Heart left ventricle (tissue), 16 donors: ENCODE results near the gene RPS6KA5. TPM values are rescaled to one million over a fixed set of nuclear protein-coding genes. Genes with fewer than 3 reads are reported as not detected.

Experiments used
- ATAC-seq, 4 donors: fragments of 200-7000 bp; cut with Tn5 transposase; one replicate each; pipeline ENCODE4 v1.9.1; 2020 to 2022; ENCODE audit warnings: moderate library complexity in 4 of 4, mild to moderate bottlenecking in 3 of 4, moderate number of reproducible peaks in 1 of 4
- DNase-seq, 5 donors: peaks; one replicate each; pipeline ENCODE4 v3.0.0-alpha.2; 2020
- H3K27ac ChIP-seq, 12 donors: fragments of 200-600 bp; sonication (generic) in 4 of 12; one replicate each; pipeline versions ENCODE4 v1.5.0 to v1.8.0; 2016 to 2022; ENCODE audit warnings: mild to moderate bottlenecking in 2 of 12
- H3K27me3 ChIP-seq, 9 donors: fragments of 200-600 bp; sonication (generic) in 2 of 9; one replicate each; pipeline versions ENCODE4 v1.5.1 to v1.8.0; 2016 to 2022; ENCODE audit warnings: mild to moderate bottlenecking in 3 of 9
- H3K36me3 ChIP-seq, 9 donors: fragments of 200-600 bp; sonication (generic) in 2 of 9; one replicate each; pipeline versions ENCODE4 v1.5.0 to v1.8.0; 2018 to 2022; ENCODE audit warnings: mild to moderate bottlenecking in 2 of 9
- H3K4me1 ChIP-seq, 12 donors: fragments of 200-600 bp; sonication (generic) in 4 of 12; one replicate each; pipeline versions ENCODE4 v1.5.0 to v1.8.0; 2016 to 2022; ENCODE audit warnings: mild to moderate bottlenecking in 3 of 12
- H3K4me3 ChIP-seq, 12 donors: fragments of 200-600 bp; sonication (generic) in 4 of 12; one replicate each; pipeline versions ENCODE4 v1.5.0 to v1.8.0; 2017 to 2022; ENCODE audit warnings: mild to moderate bottlenecking in 9 of 12, moderate library complexity in 4 of 12
- H3K9me3 ChIP-seq, 12 donors: fragments of 200-600 bp; sonication (generic) in 4 of 12; one replicate each; pipeline versions ENCODE4 v1.5.0 to v1.8.0; 2016 to 2022; ENCODE audit warnings: mild to moderate bottlenecking in 1 of 12
- POLR2A ChIP-seq, 2 donors: fragments of 450-650 bp; IDR thresholded peaks; one replicate each; pipeline ENCODE4 v1.6.1; 2017; ENCODE audit warnings: antibody characterized with exemption in 2 of 2, mild to moderate bottlenecking in 2 of 2, moderate library complexity in 2 of 2
- WGBS, 4 donors: extraction: QIAGEN DNeasy Blood & Tissue Kit in 2 of 4; methylation state at CpG; one replicate each; pipeline versions ENCODE4 v1.1.5 to v1.1.7; 2013 to 2018; 5-methylcytosine and 5-hydroxymethylcytosine counted together
- intact Hi-C, 10 donors: fragments of 100-400 bp; cut with DNase I; formaldehyde crosslinking; loops; one replicate each; pipeline versions ENCODE4 v1.11.1 to v1.14.2; 2022
- polyA plus RNA-seq, 2 donors: library from polyadenylated mRNA; stranded (reverse); fragments of 200-250 nt; gene quantifications; one replicate each; pipeline ENCODE4 v1.2.3, GENCODE V29; 2013
- total RNA-seq, 9 donors: library from RNA; depleted of rRNA in 2 of 9; stranded (reverse); fragments of >200 nt in 2 of 9; fragmentation: NEBNext Ultra II Directional in 3 of 9; extraction: Animal tissue kit (Norgen Biotek cat#: 25700) in 3 of 9; gene quantifications; one replicate each; pipeline versions ENCODE4 v1.1.0 to v1.2.4, GENCODE V29; 2016 to 2023
- TF ChIP-seq, protein P1 (sequence below), 12 donors: fragments of 200-600 bp; sonication (generic) in 4 of 12; IDR thresholded peaks; one replicate each; pipeline versions ENCODE4 v1.5.0 to v1.8.0; 2018 to 2022; ENCODE audit warnings: antibody characterized with exemption in 12 of 12, mild to moderate bottlenecking in 5 of 12
- donor health status: ischemic (EF 13 %, LVEDD 7.1; RV severe dilation, severe dysfunction).
- donor health status: healthy with polysubstance abuse.
- donor health status: DM: no; HTN: yes; CAD: no.
- donor health status: DM: no; HTN: no; CAD: no.
- donor health status: ischemic (EF 25% LVEDD 6.9; RV normal size, moderate dysfunction).
- donor health status: ischemic (EF 25% LVEDD 5.7; RV mildly dilated, moderate dysfunction).
- donor health status: healthy.
- donor health status: DM: yes; HTN: yes; CAD: no.
- donor health status: ischemic (EF 35%, LVEDD 5.7; RV mildly dilated, moderate dysfunction).
- donor health status: nonischemic (EF 11% LVEDD 7.7; RV severe dilation, severe dysfunction).
- donor health status: DM: yes; HTN: yes; CAD: no.
- donor health status: PGD.
- donor health status: ischemic (EF 29% LVEDD 5.4; RV normal size, mild dysfunction).
- donor health status: nonischemic (EF 23%, LVEDD 6.1; RV moderate dilation, normal function).

RPS6KA5 gene
- total and polyA plus RNA-seq, 11 donors, result 0.72 to 13.3 (median 8.5) TPM

DNA sequence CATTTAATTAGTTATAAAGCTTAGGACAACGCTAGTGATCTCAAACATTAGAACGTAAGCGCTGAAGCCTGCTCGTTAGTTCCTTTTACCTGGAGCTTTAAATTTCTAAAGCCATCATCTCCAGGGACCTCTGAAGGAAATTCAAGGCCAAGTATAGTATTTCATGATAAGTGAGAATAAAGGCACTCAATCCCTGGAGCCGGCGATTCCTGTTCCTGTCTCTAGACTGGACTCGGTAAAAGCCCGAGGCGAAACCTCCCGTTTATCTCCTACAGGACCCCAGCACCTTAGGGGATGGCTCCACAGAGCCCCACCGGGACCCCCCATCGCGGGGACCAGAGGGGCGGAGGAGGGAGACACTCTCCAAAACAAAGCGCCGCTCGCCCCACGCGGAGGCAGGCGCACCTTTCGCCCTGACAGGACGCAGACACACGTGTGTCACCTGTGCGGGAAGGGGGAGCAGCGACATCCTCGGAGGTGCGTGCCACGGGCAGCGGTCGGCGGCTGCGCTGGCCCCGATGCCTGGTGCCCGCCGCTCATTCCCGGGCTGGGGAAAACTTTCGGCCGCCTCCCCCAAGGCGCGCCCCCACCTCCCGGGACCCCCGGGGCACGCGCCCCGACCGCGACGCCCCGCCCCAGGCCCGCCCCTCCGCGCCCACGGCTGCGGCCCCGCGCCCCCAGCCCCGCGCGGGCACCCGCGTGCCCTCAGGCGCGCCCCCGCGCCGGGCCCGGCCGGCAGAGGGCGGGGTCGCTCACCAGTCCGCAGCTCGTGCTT lies 678 bp downstream of the RPS6KA5 start:
- no peaks in the 10 kb centered on the region for H3K27me3 ChIP-seq
- H3K36me3 ChIP-seq, result no peaks in the 10 kb centered on the region
- DNase-seq (peak; percentile 13 to 71 (median 32)), ATAC-seq (peak in 3 of 4 donors; percentile 22 to 66 (median 59))
- 0 to 1% (median 1%) methylated on average over 32 to 72 of the region's 72 CpGs for WGBS, 4 donors
- peaks cover 0 to 32% (median 6%) of the 10 kb centered on the region in 12 donors for H3K4me1 ChIP-seq
- TF ChIP-seq, protein P1, sequence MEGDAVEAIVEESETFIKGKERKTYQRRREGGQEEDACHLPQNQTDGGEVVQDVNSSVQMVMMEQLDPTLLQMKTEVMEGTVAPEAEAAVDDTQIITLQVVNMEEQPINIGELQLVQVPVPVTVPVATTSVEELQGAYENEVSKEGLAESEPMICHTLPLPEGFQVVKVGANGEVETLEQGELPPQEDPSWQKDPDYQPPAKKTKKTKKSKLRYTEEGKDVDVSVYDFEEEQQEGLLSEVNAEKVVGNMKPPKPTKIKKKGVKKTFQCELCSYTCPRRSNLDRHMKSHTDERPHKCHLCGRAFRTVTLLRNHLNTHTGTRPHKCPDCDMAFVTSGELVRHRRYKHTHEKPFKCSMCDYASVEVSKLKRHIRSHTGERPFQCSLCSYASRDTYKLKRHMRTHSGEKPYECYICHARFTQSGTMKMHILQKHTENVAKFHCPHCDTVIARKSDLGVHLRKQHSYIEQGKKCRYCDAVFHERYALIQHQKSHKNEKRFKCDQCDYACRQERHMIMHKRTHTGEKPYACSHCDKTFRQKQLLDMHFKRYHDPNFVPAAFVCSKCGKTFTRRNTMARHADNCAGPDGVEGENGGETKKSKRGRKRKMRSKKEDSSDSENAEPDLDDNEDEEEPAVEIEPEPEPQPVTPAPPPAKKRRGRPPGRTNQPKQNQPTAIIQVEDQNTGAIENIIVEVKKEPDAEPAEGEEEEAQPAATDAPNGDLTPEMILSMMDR (IDR thresholded peaks at IDR 0.05), result peak in 2 of 12 donors; percentile 23 to 24
- TF ChIP-seq POLR2A (IDR thresholded peaks at IDR 0.05), result no peak
- intact Hi-C loops, result loop anchor here (1.0 to 10.0 kb wide), 11 partner anchors 55 to 662 kb away; partner anchors contain the start of genes DGLUCY (in 2 of the 10) and CALM1 (in 1 of the 10)
- H3K27ac ChIP-seq, result peak overlapping the region; percentile 84 to 99 (median 95)
- H3K4me3 ChIP-seq, result peak overlapping the region; percentile 68 to 98 (median 94)
- no peaks in the 10 kb centered on the region for H3K9me3 ChIP-seq

DNA sequence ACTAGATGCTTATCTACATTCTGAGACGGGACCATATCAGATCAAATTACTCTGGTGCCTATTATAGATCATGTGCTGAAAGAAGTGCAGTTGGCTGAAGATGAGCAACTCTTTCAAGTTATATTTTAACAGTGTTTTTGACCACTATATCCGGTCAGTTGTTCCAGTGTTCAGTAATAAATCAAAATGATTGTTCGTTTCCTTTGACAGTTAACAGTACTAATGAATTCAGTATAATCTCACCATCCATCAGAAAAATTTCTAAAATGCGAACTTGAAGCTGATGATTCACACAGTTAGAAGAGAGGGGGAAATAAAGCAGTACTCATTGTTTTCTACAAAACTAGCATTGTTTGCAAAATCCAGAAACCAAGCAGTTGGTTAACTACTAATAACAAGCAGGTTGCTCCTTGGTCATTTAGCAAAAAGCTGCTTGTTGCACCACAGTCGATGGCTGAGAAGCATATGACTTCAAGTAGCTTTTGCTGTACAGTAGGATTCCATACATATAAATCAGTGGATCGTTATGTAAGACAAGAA lies 2.3 kb downstream of the RPS6KA5 start:
- TF ChIP-seq POLR2A (IDR thresholded peaks at IDR 0.05), result no peak
- TF ChIP-seq, protein P1 (IDR thresholded peaks at IDR 0.05), result no peak
- Histone ChIP-seq H3K9me3 (no peaks in the 10 kb centered on the region), H3K36me3 (no peaks in the 10 kb centered on the region), H3K4me1 (peaks cover 0 to 26% (median 6%) of the 10 kb centered on the region in 12 donors), H3K27me3 (no peaks in the 10 kb centered on the region), H3K27ac (no peak overlapping the region), H3K4me3 (no peak overlapping the region)
- intact Hi-C loops, result loop anchor here in 3 of 10 donors (5.0 to 10.0 kb wide), 3 partner anchors 109 to 117 kb away; no protein-coding TSS in a partner anchor
- no peak for ATAC-seq
- no peak for DNase-seq
- WGBS, 4 donors, result 80 to 84% (median 82%) methylated on average over 6 of the region's 6 CpGs

DNA sequence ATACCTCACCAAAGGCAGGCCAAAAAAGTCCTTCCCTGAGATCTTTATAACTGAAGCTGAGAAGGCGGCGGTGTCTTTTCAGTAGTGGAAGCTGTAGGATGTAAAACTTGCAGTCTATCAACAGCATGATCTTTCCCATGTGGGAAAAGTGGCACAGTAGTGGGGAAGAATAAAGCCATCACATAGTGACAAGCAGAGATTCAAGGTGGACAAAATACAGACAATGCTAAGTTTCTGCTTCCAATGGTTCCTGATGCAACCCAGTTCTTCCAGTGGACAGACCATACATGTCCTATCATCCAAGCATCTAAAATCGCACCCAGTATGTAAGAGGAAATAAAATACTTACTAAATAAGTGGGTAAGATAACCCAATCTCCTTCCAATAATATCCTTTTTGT lies 4.1 kb downstream of the RPS6KA5 start:
- no peak overlapping the region for H3K4me3 ChIP-seq
- WGBS, 4 donors, result 96 to 98% (median 97%) methylated on average over 3 of the region's 3 CpGs
- intact Hi-C loops, result loop anchor here in 3 of 10 donors (5.0 to 10.0 kb wide), 3 partner anchors 111 to 118 kb away; no protein-coding TSS in a partner anchor
- peaks cover 0 to 12% (median 2%) of the 10 kb centered on the region in 12 donors for H3K4me1 ChIP-seq
- H3K27me3 ChIP-seq, result no peaks in the 10 kb centered on the region
- H3K27ac ChIP-seq, result peak overlapping the region in 1 of 12 donors; percentile 57
- no peak for TF ChIP-seq POLR2A (IDR thresholded peaks at IDR 0.05)
- TF ChIP-seq, protein P1 (IDR thresholded peaks at IDR 0.05), result no peak
- DNase-seq, result no peak
- ATAC-seq, result no peak
- no peaks in the 10 kb centered on the region for H3K9me3 ChIP-seq
- H3K36me3 ChIP-seq, result no peaks in the 10 kb centered on the region

DNA sequence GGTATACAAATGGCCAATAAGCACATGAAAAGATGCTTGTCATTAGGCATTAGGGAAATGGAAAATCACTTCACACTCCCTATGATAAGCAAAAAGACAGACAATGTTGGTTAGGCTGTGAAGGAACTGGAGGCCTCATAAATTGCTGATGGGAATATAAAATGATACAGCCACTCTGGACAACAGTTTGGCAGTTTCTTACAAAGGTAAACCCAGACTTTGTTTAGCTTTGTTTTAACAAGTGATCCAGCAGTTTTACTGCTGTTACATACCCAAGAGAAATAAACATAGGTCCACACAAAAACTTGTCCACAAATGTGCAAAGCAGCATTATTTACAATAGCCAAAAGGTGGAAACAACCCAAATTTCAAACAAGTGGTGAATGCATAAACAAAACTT lies 5.4 kb downstream of the RPS6KA5 start:
- DNase-seq, result no peak
- peaks cover 0 to 10% (median 0%) of the 10 kb centered on the region in 12 donors for H3K4me1 ChIP-seq
- ATAC-seq, result no peak
- H3K9me3 ChIP-seq, result no peaks in the 10 kb centered on the region
- TF ChIP-seq POLR2A (IDR thresholded peaks at IDR 0.05), result no peak
- TF ChIP-seq, protein P1 (IDR thresholded peaks at IDR 0.05), result no peak
- no peaks in the 10 kb centered on the region for H3K27me3 ChIP-seq
- peak overlapping the region in 1 of 12 donors; percentile 57 for H3K27ac ChIP-seq
- H3K4me3 ChIP-seq, result no peak overlapping the region
- intact Hi-C loops, result loop anchor here in 3 of 10 donors (5.0 to 10.0 kb wide), 3 partner anchors 112 to 120 kb away; no protein-coding TSS in a partner anchor
- H3K36me3 ChIP-seq, result no peaks in the 10 kb centered on the region
